ENCODE data around the gene PALLD.

PALLD gene

DNA sequence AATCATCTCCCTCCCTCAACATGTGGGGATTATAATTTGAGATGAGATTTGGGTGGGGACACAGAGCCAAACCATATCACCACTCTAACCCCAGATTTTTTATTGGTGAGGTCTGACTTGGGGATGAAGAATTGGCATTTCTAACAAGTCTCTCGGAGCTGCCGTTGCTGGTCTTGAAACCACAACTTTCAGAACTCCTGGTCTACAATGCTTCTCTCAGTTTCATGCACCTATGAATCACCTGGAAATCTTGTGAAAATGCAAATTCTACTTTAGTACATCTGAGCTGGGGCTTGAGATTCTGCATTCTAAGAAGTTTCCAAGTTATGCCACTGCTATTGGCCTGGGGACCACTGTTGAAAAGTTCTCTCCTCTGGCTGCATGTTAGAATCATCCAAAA, 78.6 kb downstream of the PALLD start:
- no peak for DNase-seq (ENCODE audit: low read depth)
- H3K4me3 ChIP-seq (ENCODE audit: low read depth, low read length) = no peak overlapping the region

DNA sequence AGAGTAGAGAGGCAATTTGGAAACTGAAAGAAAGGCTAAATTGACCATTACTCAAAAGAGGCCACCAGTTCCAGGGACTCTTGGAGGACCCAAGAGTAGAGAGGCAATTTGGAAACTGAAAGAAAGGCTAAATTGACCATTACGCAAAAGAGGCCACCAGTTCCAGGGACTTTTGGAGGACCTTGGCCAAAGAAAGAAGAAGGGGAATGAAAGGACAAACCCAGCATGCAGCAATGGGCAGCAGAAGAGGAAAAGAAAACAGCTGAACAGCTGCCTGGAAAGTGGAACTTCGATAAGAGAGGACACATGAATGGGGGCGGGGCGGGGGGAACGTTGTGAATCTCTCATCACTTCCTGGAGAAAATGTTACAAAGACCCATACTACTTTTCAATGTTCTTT, 80.8 kb downstream of the PALLD start:
- no peak overlapping the region for H3K4me3 ChIP-seq (ENCODE audit: low read depth, low read length)
- DNase-seq (ENCODE audit: low read depth) = no peak

DNA sequence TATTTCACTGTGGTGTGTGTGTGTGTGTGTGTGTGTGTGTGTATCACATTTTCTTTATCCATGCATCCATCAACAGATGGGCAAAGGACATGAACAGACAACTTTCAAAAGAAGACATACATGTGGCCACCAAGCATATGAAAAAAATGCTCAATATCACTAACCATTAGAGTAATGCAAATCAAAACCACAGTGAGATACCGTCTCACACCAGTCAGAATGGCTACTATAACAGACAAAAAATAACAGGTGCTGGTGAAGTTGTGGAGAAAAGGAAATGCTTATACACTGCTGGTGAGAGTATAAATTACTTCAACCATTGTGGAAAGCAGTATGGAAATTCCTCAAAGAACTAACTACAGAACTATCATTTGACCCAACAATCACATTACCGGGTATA, 83.4 kb downstream of the PALLD start:
- no peak overlapping the region for H3K4me3 ChIP-seq (ENCODE audit: low read depth, low read length)
- no peak for DNase-seq (ENCODE audit: low read depth)

DNA sequence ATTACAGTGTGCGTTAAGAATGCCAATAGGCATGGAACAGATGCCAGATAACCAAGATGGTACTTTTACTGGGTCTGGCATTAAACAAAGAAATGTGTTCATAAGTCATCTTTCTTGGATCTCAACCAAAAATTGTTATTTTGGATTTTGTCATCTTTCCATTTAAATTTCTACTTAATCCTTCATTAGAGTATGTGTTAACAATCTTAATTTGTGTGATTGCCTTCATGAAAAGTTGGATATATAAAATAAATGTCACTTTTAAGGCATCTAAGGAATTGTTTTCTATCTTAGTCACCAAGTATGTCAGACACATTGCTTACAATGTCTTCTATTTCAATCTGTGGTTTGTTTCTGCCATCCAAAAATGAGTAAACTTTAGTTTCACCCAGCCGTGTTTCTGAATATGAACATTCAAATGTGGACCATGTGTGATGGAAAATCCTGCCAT, 87.5 kb downstream of the PALLD start:
- DNase-seq (ENCODE audit: low read depth) = no peak

DNA sequence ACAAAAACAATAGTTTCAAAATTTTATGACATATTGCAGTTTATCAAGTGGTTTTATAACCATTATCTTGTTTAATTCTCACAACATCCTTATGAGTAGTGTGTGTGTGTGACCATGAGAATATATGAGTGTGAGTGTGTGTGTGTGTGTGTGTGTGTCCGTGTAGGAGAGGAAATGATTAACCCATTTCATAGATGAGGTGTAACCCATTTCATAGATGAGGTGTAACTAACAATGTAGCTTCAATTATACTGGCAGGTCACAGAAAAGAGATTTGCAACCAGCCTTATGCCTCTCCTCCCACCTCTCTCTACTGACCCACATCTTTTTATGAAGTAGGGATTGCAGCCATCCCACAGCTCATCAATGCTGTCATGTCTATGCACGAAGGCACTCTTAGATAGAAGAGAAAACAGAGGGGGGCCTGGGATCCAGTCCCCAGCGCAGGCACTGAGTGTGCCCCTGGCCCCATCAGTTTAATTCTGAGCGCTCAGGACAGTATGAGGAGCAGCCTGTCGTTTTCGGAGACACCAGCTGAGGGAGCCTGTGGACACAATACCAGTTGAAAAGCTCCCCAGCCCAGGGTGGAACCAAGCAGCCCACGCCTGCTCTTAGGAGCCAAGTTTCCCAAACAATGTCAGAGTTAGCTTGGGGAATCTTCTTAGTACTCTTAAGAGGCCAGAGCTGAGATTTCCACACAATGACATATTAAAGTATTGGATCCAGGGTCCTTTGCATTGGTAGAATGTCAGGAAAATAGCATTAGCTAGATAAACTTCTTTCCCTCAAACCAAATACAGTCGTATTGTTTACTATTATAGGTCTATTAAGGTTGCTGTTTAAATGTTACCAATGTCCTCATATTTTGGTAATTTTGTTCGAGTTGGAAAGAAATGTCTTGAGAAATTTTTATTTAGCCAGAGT, 88.6 kb downstream of the PALLD start:
- DNase-seq (ENCODE audit: low read depth) = peak; percentile 62
- no peak overlapping the region for H3K4me3 ChIP-seq (ENCODE audit: low read depth, low read length)

More for the DNA sequence above, 87.5 kb downstream of the PALLD start:
- no peak overlapping the region for H3K4me3 ChIP-seq (ENCODE audit: low read depth, low read length)

DNA sequence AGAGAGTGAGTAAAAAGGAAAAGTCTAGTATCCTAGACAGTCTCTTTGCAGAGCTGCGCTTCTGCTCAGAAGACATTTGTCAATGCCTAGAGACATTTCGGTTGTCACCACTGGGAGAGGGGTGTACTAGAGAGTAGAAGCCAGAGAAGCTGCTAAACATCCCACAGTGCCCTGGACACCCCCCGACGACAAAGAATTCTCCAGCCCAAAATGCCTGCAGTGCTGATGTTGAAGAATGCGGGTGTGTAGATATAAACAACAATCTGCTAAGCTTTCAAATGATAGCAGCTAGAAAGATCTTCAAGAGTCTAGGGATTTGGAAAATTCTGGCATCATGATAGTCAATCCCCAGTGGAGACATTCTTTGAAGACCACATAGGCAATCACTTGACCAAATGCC, 90.1 kb downstream of the PALLD start:
- no peak for DNase-seq (ENCODE audit: low read depth)
- H3K4me3 ChIP-seq (ENCODE audit: low read depth, low read length) = no peak overlapping the region

DNA sequence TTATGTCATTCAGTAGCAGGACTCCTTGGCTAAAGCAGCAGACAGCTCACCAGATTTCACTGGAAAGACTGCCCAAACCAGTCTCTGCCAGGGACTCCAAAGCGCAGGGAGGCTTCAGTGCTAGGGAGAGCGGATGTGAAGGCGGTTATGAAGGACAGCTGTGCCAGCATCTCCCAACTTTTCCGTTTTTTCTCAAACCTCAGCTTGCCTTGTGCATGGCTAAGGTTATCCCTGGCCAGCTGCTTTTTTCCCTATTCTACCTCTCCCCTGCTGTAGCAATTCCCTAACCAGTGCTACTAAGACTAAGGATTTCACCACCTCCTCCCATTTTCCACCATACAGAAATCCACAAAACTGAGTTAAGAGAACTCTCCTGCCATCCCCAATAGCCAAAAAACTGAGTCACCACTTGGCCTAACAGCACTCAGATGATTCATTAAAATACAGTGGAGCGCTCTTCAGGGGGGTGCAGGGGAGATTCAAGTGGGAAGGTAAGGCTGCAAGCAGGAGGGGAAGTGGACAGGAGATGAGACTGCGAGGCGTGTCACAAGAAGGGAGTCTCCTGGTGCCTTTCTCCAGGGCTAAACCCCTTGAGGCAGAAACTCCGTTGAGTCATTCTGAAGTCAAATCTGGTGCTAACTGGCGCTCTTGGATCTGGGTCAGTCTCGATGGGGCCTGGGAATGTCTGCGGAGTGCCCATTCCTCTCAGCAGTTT, 90.7 kb downstream of the PALLD start:
- DNase-seq (ENCODE audit: low read depth) = peak; percentile 81
- no peak overlapping the region for H3K4me3 ChIP-seq (ENCODE audit: low read depth, low read length)

DNA sequence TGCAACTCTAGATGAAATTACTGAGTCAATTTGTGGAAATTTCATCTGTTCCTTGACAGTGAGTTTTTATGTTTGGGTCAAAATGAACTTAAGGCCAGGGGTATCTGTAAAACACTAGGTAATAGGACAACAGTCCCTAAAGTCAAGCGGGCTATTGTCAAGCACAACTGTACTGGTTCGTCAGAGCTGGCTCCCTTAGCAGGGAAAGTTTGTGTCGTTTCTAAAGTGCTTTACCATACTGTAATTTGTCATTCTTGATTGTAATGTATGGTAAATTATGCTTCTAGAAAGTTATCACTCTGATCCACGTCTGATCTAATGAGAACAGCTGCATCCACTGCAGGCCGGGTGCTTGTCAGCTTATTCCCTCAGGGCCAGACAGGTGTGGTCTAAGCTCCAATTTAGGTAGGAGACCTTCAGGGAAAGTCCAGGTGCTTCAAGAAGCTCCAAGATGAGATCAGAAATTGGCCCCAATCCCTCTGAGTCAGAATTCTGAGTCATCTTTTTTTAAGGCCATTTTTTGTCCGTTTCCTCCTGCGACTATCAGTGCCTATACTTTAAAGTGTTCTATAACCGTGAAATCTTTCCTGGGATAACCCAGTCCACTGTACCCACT, 92.2 kb downstream of the PALLD start:
- peak; percentile 43 for DNase-seq (ENCODE audit: low read depth)
- H3K4me3 ChIP-seq (ENCODE audit: low read depth, low read length) = no peak overlapping the region

DNA sequence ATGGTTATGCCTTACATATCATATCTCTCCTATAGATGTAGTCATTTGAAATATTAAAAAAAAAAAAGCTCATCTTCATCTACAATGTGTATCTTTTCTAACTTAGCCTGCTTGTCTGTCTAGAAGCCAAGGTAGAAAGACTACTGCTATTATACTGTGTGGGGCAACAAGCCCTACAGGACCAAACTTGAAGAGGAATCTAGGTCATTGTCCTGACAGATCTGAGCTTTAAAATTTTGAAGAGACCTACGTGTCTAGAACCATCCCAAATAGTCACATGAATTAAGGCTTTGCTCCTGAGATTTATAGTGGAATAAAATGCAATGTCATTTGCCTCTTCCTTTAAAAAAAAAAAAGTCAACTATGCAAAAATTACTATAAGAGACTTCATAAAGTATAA, 95.8 kb downstream of the PALLD start:
- no peak overlapping the region for H3K4me3 ChIP-seq (ENCODE audit: low read depth, low read length)
- no peak for DNase-seq (ENCODE audit: low read depth)

DNA sequence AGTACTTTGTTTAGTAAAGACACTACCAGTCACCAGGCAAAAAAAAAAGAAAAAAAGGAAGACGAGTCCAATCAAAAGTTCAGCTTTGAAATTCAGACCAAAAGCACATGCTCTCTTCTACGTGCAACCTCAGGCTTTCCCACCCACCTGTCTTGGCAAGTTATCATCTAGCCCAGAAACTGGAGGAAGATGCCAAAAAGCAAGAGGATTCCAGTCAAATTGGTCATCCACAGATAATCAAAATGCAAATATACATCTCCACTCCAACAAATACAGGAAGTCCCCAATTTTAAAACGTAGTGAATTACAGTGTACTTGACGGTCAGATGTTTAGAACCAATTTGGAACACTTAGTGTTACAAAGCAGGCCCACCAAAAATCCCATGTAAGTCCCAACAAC, 96.5 kb downstream of the PALLD start:
- H3K4me3 ChIP-seq (ENCODE audit: low read depth, low read length) = no peak overlapping the region
- DNase-seq (ENCODE audit: low read depth) = no peak

DNA sequence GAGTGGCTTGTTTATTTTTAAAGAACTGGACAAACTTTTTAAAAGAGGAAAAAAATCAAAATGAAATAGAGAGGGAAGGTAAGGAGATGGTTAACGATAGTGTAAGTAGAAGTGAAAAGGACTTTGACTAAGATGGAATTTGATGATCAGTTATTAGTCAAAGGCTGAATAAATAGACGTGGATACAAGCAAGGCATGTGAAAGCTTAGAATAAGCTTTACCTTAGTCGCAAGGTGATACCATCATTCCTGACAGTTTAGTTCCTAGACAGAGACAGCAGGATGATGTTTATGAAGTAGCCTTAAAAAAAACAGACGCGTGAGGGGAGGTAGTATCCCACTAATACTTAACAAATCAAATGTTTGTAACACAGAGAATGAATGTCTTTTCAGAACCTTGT, 97.3 kb downstream of the PALLD start:
- no peak for DNase-seq (ENCODE audit: low read depth)

DNA sequence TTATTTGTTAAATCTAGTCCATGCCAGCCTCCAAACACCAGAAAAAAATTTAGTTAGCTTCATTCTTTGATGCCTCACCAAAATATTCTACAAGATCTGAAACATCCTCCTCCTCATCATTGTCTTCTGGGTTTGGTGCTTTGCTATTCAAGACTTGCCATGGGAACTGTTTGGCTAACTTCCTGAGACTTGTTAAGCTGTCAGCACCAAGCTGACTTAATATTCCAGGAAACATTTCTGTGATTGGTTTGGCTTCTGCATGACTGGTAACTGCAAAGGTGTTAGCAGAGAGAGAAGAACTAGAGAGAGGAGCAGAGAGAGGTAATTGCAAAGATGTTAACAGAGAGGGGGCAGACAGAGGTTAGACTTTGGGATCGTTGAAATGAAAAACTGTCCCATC, 101.3 kb downstream of the PALLD start:
- no peak overlapping the region for H3K4me3 ChIP-seq (ENCODE audit: low read depth, low read length)
- DNase-seq (ENCODE audit: low read depth) = peak; percentile 80

More for the DNA sequence above, 97.3 kb downstream of the PALLD start:
- H3K4me3 ChIP-seq (ENCODE audit: low read depth, low read length) = no peak overlapping the region

DNA sequence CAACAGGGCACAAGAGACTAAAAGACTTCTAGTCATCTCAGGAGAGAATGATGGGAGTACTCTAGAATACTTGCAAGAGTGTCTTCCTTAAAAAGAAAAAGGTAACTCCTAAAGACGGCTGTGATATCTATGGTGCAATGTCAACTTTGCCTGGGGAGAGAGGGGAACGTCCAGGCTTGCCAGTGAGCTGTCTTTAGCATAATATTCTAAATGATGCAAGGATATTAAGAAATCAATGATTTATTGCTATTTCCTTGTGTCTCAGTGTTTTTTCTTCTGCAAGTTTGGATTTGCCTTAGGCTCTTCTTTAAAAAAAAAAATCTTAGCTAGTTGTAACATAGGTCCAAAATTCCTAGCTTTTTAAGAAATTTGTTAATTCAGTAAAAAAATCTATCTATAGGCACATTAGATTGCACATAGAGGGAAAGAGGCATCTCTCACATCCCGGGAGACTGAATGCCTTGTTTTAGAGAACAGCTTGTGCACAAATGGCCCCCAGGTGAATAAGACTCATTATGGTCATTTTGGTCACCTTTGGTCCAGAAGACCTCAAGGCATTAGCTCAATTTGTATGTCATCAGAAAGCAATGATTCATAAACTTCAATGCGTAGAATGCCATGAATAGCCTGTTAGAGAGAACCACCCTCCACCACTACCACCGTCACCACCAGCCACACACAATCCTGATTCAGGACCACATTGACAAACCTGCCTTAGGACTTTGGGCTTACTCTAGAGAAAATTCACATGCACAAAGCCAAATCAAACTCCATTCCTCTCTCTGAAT, 104.1 kb downstream of the PALLD start:
- DNase-seq (ENCODE audit: low read depth) = no peak
- H3K4me3 ChIP-seq (ENCODE audit: low read depth, low read length) = no peak overlapping the region

DNA sequence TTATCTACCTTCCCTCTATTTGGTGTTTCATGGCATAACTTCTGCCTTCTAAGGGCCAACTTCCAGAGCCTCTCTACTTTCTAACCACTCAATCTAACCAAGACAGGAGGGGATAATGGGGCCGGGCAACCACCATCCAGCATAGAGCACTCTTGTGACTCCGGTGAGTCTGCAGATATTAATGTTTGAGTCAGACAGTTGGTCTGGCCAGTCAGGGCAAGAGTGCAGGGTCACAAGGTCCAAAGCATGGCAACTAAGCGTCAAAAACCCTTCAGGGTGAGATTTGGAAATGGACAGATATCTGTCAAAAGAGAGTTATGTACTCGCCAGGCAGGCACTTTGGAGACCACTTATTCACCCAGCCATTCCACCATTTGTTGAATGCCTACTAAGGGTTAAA, 105.0 kb downstream of the PALLD start:
- H3K4me3 ChIP-seq (ENCODE audit: low read depth, low read length) = no peak overlapping the region
- no peak for DNase-seq (ENCODE audit: low read depth)

DNA sequence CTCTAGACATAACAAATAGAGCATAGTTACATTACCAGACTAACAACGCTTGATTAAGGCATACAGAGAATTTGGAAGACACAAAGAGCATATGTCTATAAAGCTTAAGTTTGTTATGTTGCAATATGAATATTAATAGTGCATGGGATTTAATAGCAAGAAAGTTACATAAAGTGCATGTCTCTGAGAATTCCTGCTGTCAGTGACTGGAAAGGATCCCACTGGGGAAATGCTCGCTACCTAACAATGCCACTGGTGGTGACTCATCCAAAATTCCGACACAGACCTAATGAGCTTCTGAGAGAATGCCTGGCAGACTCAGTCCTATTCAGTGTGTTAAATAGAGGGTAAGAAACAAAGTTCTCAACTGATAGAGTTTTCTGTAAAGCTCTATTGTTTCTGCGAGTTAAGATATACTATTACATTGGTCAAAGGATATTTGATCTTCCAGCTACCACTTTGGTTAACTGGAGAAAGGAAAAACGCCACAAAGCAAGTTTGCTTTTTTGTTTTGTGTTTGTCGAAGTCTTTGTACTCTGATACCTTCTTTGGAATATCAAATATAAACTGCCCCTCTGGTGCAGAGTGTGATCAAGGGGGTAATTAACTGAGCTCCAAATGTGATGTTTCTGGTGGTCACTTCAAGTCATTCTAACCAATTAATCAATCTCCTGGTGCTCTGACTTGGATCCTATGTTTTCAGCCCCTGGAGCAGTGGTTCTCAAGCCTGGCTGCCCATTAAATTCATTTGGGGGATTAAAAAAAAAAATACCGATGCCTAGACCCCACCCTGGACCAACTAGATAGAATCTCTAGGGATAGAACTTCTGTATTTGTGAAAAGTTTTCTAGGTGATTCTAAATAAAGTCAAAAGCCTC, 107.9 kb downstream of the PALLD start:
- DNase-seq (ENCODE audit: low read depth) = no peak
- H3K4me3 ChIP-seq (ENCODE audit: low read depth, low read length) = no peak overlapping the region

DNA sequence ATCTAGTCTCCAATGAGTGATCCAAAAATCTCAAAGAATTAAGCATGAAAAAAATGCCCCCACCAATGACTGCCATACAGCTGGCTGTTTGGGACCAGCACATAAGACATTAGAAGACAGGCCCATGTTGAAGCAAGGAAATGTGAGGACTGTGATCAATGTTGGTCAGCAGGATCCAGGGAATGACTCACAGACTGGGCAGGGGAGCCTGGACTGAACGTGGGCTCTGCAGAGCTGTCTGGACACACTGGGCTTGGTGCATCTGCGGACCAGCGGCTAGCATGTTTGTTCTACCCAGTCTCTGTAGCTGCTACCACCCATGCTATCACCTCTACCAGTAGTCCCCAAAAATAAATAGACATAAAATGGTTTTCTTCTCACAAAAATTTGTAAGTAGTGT, 108.6 kb downstream of the PALLD start:
- no peak overlapping the region for H3K4me3 ChIP-seq (ENCODE audit: low read depth, low read length)
- no peak for DNase-seq (ENCODE audit: low read depth)

DNA sequence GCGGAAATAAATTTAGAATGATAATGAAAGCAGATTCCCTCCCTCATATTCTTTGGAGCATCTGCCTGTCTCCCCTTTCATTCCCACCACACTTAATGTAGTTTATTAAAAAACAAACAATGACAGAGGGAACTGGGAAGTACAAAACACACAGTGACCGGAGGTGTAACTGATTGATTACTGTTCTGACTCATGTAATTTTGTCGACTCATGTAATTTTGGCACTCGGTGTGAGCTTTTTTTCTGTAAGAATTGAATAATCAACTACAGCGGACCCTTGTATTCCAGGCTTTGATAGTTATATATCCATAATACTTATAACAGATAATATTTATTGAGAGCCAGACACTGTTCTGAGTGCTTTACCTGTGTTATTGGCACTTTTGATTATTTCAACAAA, 110.4 kb downstream of the PALLD start:
- DNase-seq (ENCODE audit: low read depth) = no peak
- H3K4me3 ChIP-seq (ENCODE audit: low read depth, low read length) = no peak overlapping the region

DNA sequence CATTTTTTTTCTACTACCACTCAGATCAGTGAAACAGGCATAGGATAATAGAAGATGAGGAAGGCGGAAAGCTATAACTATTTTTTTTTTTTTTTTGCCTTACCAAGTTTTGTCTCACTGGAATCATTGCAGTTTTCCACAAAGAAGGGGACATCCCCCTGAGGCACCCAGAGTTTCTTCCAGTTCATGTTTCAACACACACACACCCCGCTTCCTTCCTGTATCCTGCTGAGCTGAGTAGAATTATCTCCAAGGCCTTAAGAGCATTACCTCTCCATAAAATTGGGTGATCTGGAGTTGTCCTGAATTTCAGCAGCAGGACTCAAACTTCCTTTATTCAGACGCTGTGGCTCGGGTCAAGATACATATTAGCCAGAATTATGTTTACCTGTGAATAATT, 111.9 kb downstream of the PALLD start:
- H3K4me3 ChIP-seq (ENCODE audit: low read depth, low read length) = no peak overlapping the region
- DNase-seq (ENCODE audit: low read depth) = no peak

DNA sequence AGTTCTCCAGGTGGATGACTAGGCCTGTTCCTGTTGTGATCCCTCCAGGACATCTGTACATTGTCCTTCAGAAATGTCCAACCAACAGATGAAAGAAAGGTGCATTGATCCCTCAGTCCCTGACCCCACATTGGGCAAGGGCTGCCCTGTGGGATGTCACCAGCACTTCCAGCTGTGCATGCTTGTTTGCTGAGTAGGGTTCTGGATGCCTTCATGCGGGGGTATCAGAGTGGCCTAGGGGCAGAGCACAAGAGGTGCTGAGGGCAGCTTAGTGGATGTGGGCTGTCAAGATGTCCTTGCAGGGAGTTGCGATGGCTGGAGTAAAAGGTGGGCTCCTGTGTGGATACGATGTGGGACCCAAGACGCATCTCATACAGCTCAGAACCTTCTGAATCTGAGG, 112.5 kb downstream of the PALLD start:
- no peak for DNase-seq (ENCODE audit: low read depth)
- H3K4me3 ChIP-seq (ENCODE audit: low read depth, low read length) = no peak overlapping the region
